WTC11 (cell line): ENCODE data around the gene GAB2. TPM values are rescaled to one million over a fixed set of nuclear protein-coding genes. Genes with fewer than 3 reads are reported as not detected.

Experiments
- ATAC-seq: fragments of 200-7000 bp; cut with Tn5 transposase; 2 replicates; pipeline ENCODE4 v1.10.0; 2021; ENCODE audit warnings: mild to moderate bottlenecking, moderate library complexity
- CTCF ChIA-PET: fragments of 300-600 bp; sonication (Branson Sonifier 250); formaldehyde crosslinking; loops from one replicate; lab custom pipeline; 2021; ENCODE audit warnings: antibody characterized with exemption; lab: Charles Lee
- POLR2A ChIA-PET: fragments of 350-600 bp; sonication (Branson Sonifier 250); formaldehyde crosslinking; loops from one replicate; lab custom pipeline; 2021; ENCODE audit warnings: antibody characterized with exemption; lab: Charles Lee
- DNase-seq: peaks from one replicate; pipeline ENCODE4 v3.0.0; 2021; ENCODE audit warnings: low spot score
- H3K27ac Mint-ChIP-seq: 2 replicates; pipeline ENCODE4 v1.8.0; 2021; ENCODE audit warnings: mixed read lengths
- H3K27me3 Mint-ChIP-seq: 2 replicates; pipeline ENCODE4 v1.8.0; 2021; ENCODE audit warnings: low read depth, mild to moderate bottlenecking, moderate library complexity, mixed read lengths
- H3K36me3 Mint-ChIP-seq: 2 replicates; pipeline ENCODE4 v1.8.0; 2021; ENCODE audit warnings: mixed read lengths
- H3K4me1 Mint-ChIP-seq: 2 replicates; pipeline ENCODE4 v1.8.0; 2022; ENCODE audit warnings: mixed read lengths
- H3K4me3 Mint-ChIP-seq: 2 replicates; pipeline ENCODE4 v1.8.0; 2021; ENCODE audit warnings: mild to moderate bottlenecking, moderate library complexity, mixed read lengths
- H3K9me3 Mint-ChIP-seq: 2 replicates; pipeline ENCODE4 v1.8.0; 2021; ENCODE audit warnings: mixed read lengths
- CREM ChIP-seq: sonication (generic); formaldehyde crosslinking; IDR thresholded peaks from 2 replicates; pipeline ENCODE4 v1.8.1; 2022; ENCODE audit warnings: mild to moderate bottlenecking, missing genetic modification reagents, moderate library complexity
- ESRRA ChIP-seq: sonication (generic); formaldehyde crosslinking; IDR thresholded peaks from 2 replicates; pipeline ENCODE4 v1.8.1; 2022; ENCODE audit warnings: mild to moderate bottlenecking, missing genetic modification reagents, borderline replicate concordance
- HMGA2 ChIP-seq: fragments of 250-450 bp; sonication (Bioruptor Pico); IDR thresholded peaks from 2 replicates; pipeline ENCODE4 v1.4.0; 2021; ENCODE audit warnings: mild to moderate bottlenecking, moderate library complexity
- JUN ChIP-seq: sonication (generic); formaldehyde crosslinking; IDR thresholded peaks from 2 replicates; pipeline ENCODE4 v1.8.0; 2023; ENCODE audit warnings: mild to moderate bottlenecking, missing genetic modification reagents
- MXD4 ChIP-seq: fragments of 250-450 bp; sonication (Bioruptor Pico); IDR thresholded peaks from 2 replicates; pipeline ENCODE4 v1.8.0; 2021; ENCODE audit warnings: mild to moderate bottlenecking, moderate library complexity, borderline replicate concordance
- MYBL2 ChIP-seq: sonication (generic); formaldehyde crosslinking; IDR thresholded peaks from 2 replicates; pipeline ENCODE4 v1.8.1; 2023; ENCODE audit warnings: mild to moderate bottlenecking, moderate library complexity, missing genetic modification reagents
- NFATC4 ChIP-seq: fragments of 250-450 bp; sonication (Bioruptor Pico); IDR thresholded peaks from 2 replicates; pipeline ENCODE4 v1.9.0; 2021; ENCODE audit warnings: mild to moderate bottlenecking
- NR1H2 ChIP-seq: sonication (generic); formaldehyde crosslinking; IDR thresholded peaks from 2 replicates; pipeline ENCODE4 v1.9.0; 2021; ENCODE audit warnings: mild to moderate bottlenecking, moderate library complexity, missing genetic modification reagents
- NR2C2 ChIP-seq: sonication (generic); formaldehyde crosslinking; IDR thresholded peaks from 2 replicates; pipeline ENCODE4 v1.8.0; 2022; ENCODE audit warnings: mild to moderate bottlenecking, missing genetic modification reagents
- NR3C1 ChIP-seq: sonication (generic); formaldehyde crosslinking; conservative IDR thresholded peaks from 2 replicates; pipeline ENCODE4 v1.8.1; 2023; ENCODE audit warnings: low read depth, mild to moderate bottlenecking, missing genetic modification reagents
- OVOL2 ChIP-seq: fragments of 250-450 bp; sonication (Bioruptor Pico); IDR thresholded peaks from 2 replicates; pipeline ENCODE4 v1.9.0; 2021; ENCODE audit warnings: mild to moderate bottlenecking, borderline replicate concordance
- TEAD4 ChIP-seq: sonication (generic); formaldehyde crosslinking; IDR thresholded peaks from 2 replicates; pipeline ENCODE4 v1.8.0; 2022; ENCODE audit warnings: mild to moderate bottlenecking, missing genetic modification reagents
- ZBTB21 ChIP-seq: sonication (generic); formaldehyde crosslinking; IDR thresholded peaks from 2 replicates; pipeline ENCODE4 v1.8.1; 2023; ENCODE audit warnings: mild to moderate bottlenecking, missing genetic modification reagents, borderline replicate concordance
- ZNF138 ChIP-seq: sonication (generic); formaldehyde crosslinking; conservative IDR thresholded peaks from 2 replicates; pipeline ENCODE4 v1.8.1; 2022; ENCODE audit warnings: mild to moderate bottlenecking, moderate library complexity, missing genetic modification reagents
- total RNA-seq: library from RNA; stranded (reverse); gene quantifications from 3 replicates; pipeline ENCODE4 v1.2.3, GENCODE V29; 2021
- TF ChIP-seq, protein P1 (sequence below): sonication (generic); formaldehyde crosslinking; IDR thresholded peaks from 2 replicates; pipeline ENCODE4 v1.8.1; 2023; ENCODE audit warnings: mild to moderate bottlenecking, missing genetic modification reagents, moderate library complexity
- TF ChIP-seq, protein P2 (sequence below): sonication (generic); formaldehyde crosslinking; IDR thresholded peaks from 2 replicates; pipeline ENCODE4 v1.8.1; 2023; ENCODE audit warnings: mild to moderate bottlenecking, missing genetic modification reagents
- TF ChIP-seq, protein P3 (sequence below): sonication (generic); formaldehyde crosslinking; IDR thresholded peaks from 2 replicates; pipeline ENCODE4 v1.8.1; 2023; ENCODE audit warnings: mild to moderate bottlenecking, moderate library complexity, missing genetic modification reagents
- TF ChIP-seq, protein P4 (sequence below): fragments of 250-450 bp; sonication (Bioruptor Pico); IDR thresholded peaks from 2 replicates; pipeline ENCODE4 v1.8.0; 2021; ENCODE audit warnings: mild to moderate bottlenecking
- TF ChIP-seq, protein P5 (sequence below): sonication (generic); formaldehyde crosslinking; IDR thresholded peaks from 2 replicates; pipeline ENCODE4 v1.8.0; 2022; ENCODE audit warnings: mild to moderate bottlenecking, missing genetic modification reagents
- TF ChIP-seq, protein P6 (sequence below): sonication (generic); formaldehyde crosslinking; IDR thresholded peaks from 2 replicates; pipeline ENCODE4 v1.8.0; 2023; ENCODE audit warnings: missing genetic modification reagents, mild to moderate bottlenecking, borderline replicate concordance

GAB2 gene
- total RNA-seq, 1 experiment from 2014 or later, result 10.6 TPM

DNA sequence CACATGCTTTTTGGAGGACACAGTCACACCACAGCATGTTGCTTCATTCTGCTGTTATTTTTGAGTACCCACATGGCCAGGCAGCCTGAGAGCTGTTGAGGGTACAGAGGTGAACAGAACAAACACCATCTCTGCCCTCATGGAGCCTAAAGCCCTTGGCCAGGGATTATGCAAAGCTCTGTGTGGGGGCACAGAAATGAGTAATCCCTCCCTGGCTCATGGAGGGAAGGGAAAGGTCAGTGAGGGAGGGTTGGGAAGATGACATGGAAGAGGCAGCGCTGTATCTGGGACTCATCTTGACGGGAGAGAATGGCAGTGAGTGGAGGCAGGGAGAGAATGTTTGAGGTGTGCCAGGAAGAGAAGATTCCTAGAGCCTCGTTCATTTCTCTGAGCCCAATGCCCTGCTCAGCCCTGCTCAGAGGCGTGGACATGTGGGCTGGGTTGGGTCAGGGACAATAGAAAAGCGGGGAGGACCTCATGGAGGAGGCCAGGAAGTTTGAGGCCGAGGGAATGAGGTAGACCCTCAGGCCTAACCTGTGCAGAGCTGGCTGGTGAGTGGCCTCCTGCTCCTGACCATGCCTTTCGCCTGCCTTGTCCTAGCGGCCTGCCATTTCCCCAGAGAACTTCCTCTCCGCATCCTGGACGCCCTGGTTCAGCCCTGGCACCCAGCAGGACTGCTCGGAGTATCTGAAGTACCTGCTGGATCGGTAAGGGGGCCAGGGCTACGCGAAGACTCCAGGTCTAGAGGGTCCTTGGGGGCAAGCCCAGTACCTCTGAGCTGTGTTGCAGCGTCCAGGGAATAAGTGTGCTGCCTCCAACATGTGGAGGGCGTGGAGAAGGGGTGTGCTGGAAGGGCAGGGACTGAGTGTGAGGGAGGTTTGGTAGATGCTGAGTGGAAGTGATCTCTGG, 209.1 kb downstream of the GAB2 start:
- Mint-ChIP-seq H3K9me3 (no peaks in the 10 kb centered on the region), H3K4me3 (no peak overlapping the region), H3K27me3 (no peaks in the 10 kb centered on the region)
- ATAC-seq (no peak), DNase-seq (no peak)
- no peak for TF ChIP-seq NFATC4 (CRISPR knock-in tag)
- TF ChIP-seq, protein P1, sequence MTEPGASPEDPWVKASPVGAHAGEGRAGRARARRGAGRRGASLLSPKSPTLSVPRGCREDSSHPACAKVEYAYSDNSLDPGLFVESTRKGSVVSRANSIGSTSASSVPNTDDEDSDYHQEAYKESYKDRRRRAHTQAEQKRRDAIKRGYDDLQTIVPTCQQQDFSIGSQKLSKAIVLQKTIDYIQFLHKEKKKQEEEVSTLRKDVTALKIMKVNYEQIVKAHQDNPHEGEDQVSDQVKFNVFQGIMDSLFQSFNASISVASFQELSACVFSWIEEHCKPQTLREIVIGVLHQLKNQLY (CRISPR knock-in tag), result no peak
- no peak for TF ChIP-seq NR1H2 (CRISPR knock-in tag)
- TF ChIP-seq, protein P2, sequence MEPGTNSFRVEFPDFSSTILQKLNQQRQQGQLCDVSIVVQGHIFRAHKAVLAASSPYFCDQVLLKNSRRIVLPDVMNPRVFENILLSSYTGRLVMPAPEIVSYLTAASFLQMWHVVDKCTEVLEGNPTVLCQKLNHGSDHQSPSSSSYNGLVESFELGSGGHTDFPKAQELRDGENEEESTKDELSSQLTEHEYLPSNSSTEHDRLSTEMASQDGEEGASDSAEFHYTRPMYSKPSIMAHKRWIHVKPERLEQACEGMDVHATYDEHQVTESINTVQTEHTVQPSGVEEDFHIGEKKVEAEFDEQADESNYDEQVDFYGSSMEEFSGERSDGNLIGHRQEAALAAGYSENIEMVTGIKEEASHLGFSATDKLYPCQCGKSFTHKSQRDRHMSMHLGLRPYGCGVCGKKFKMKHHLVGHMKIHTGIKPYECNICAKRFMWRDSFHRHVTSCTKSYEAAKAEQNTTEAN (CRISPR knock-in tag), result no peak
- no peak for TF ChIP-seq ZBTB21 (CRISPR knock-in tag)
- TF ChIP-seq, protein P3, sequence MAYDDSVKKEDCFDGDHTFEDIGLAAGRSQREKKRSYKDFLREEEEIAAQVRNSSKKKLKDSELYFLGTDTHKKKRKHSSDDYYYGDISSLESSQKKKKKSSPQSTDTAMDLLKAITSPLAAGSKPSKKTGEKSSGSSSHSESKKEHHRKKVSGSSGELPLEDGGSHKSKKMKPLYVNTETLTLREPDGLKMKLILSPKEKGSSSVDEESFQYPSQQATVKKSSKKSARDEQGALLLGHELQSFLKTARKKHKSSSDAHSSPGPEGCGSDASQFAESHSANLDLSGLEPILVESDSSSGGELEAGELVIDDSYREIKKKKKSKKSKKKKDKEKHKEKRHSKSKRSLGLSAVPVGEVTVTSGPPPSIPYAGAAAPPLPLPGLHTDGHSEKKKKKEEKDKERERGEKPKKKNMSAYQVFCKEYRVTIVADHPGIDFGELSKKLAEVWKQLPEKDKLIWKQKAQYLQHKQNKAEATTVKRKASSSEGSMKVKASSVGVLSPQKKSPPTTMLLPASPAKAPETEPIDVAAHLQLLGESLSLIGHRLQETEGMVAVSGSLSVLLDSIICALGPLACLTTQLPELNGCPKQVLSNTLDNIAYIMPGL (CRISPR knock-in tag), result no peak
- no peak for TF ChIP-seq TEAD4 (CRISPR knock-in tag)
- TF ChIP-seq, protein P4, sequence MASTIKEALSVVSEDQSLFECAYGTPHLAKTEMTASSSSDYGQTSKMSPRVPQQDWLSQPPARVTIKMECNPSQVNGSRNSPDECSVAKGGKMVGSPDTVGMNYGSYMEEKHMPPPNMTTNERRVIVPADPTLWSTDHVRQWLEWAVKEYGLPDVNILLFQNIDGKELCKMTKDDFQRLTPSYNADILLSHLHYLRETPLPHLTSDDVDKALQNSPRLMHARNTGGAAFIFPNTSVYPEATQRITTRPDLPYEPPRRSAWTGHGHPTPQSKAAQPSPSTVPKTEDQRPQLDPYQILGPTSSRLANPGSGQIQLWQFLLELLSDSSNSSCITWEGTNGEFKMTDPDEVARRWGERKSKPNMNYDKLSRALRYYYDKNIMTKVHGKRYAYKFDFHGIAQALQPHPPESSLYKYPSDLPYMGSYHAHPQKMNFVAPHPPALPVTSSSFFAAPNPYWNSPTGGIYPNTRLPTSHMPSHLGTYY, result no peak
- no peak for TF ChIP-seq JUN (CRISPR knock-in tag)
- no peak for TF ChIP-seq MYBL2 (CRISPR knock-in tag)
- TF ChIP-seq, protein P5, sequence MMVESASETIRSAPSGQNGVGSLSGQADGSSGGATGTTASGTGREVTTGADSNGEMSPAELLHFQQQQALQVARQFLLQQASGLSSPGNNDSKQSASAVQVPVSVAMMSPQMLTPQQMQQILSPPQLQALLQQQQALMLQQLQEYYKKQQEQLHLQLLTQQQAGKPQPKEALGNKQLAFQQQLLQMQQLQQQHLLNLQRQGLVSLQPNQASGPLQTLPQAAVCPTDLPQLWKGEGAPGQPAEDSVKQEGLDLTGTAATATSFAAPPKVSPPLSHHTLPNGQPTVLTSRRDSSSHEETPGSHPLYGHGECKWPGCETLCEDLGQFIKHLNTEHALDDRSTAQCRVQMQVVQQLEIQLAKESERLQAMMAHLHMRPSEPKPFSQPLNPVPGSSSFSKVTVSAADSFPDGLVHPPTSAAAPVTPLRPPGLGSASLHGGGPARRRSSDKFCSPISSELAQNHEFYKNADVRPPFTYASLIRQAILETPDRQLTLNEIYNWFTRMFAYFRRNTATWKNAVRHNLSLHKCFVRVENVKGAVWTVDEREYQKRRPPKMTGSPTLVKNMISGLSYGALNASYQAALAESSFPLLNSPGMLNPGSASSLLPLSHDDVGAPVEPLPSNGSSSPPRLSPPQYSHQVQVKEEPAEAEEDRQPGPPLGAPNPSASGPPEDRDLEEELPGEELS (CRISPR knock-in tag), result no peak
- TF ChIP-seq, all 79 proteins: peak for 0
- Mint-ChIP-seq H3K36me3 (peaks cover 17% of the 10 kb centered on the region), H3K27ac (0 out of 2 replicates have a peak overlapping the region, but pooled peaks have one; percentile 74), H3K4me1 (no peaks in the 10 kb centered on the region)
- ChIA-PET CTCF (no interaction called here), POLR2A (no interaction called here)

DNA sequence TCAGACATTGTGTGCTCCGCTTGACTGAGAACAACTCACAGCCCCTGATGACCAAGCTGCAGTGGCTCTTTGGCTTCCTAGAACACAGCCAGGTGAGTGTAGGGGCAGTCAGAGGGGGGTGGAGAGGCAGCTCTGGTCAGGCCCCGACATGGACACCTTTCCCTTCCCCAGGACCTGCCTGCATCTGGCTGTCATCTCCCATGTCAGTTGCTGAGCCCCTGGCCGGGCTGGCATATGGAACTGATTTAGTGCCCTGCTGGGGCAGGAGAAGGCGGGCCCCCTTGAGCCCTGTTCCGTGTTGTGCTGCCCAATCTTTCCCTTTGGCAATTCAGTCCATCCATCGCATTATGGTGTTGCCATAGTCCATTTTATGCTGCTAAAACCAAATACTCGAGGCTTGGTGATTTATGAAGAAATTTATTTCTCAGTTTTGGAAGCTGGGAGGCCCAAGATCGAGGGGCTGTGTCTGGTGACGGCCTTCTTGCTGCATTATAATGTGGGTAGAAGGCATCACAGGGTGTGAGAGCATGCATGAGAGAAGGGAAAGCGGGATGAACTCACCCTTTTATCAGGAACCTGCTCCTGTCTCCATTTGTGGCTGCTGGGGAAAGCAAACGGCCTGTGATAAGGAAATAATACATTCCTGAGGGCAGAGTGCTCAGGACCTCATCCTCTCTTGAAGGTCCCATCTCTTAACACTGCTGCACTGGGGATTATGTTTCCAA, 209.9 kb downstream of the GAB2 start:
- no peak for ATAC-seq
- TF ChIP-seq MXD4 (CRISPR knock-in tag) (no peak), NR2C2 (CRISPR knock-in tag) (no peak), OVOL2 (CRISPR knock-in tag) (no peak), ZNF138 (CRISPR knock-in tag) (no peak), ESRRA (CRISPR knock-in tag) (no peak), HMGA2 (CRISPR knock-in tag) (no peak), NR3C1 (CRISPR knock-in tag) (no peak), CREM (CRISPR knock-in tag) (no peak), JUN (CRISPR knock-in tag) (no peak)
- TF ChIP-seq, protein P4, result no peak
- TF ChIP-seq, protein P6, sequence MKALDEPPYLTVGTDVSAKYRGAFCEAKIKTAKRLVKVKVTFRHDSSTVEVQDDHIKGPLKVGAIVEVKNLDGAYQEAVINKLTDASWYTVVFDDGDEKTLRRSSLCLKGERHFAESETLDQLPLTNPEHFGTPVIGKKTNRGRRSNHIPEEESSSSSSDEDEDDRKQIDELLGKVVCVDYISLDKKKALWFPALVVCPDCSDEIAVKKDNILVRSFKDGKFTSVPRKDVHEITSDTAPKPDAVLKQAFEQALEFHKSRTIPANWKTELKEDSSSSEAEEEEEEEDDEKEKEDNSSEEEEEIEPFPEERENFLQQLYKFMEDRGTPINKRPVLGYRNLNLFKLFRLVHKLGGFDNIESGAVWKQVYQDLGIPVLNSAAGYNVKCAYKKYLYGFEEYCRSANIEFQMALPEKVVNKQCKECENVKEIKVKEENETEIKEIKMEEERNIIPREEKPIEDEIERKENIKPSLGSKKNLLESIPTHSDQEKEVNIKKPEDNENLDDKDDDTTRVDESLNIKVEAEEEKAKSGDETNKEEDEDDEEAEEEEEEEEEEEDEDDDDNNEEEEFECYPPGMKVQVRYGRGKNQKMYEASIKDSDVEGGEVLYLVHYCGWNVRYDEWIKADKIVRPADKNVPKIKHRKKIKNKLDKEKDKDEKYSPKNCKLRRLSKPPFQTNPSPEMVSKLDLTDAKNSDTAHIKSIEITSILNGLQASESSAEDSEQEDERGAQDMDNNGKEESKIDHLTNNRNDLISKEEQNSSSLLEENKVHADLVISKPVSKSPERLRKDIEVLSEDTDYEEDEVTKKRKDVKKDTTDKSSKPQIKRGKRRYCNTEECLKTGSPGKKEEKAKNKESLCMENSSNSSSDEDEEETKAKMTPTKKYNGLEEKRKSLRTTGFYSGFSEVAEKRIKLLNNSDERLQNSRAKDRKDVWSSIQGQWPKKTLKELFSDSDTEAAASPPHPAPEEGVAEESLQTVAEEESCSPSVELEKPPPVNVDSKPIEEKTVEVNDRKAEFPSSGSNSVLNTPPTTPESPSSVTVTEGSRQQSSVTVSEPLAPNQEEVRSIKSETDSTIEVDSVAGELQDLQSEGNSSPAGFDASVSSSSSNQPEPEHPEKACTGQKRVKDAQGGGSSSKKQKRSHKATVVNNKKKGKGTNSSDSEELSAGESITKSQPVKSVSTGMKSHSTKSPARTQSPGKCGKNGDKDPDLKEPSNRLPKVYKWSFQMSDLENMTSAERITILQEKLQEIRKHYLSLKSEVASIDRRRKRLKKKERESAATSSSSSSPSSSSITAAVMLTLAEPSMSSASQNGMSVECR (CRISPR knock-in tag), result no peak

More for the DNA sequence above, 209.9 kb downstream of the GAB2 start:
- no peaks in the 10 kb centered on the region for H3K27me3 Mint-ChIP-seq
- no peak overlapping the region for H3K27ac Mint-ChIP-seq
- H3K4me1 Mint-ChIP-seq, result no peaks in the 10 kb centered on the region
- ChIA-PET CTCF (no interaction called here), POLR2A (no interaction called here)
- no peaks in the 10 kb centered on the region for H3K9me3 Mint-ChIP-seq
- H3K36me3 Mint-ChIP-seq, result peaks cover 17% of the 10 kb centered on the region
- H3K4me3 Mint-ChIP-seq, result no peak overlapping the region
- no peak for DNase-seq
